Mesendoderm (in vitro differentiated cells): Measurements from ENCODE around the gene SYNM.

Experiments used
- DNase-seq: peaks from one replicate; pipeline ENCODE4 v3.0.0; 2013
- H2AK5ac ChIP-seq: 2 replicates; pipeline ENCODE4 v1.6.1; 2013; ENCODE audit warnings: low read length, inconsistent platforms
- H2BK120ac ChIP-seq: 2 replicates; pipeline ENCODE4 v1.6.1; 2013; ENCODE audit warnings: low read depth, mild to moderate bottlenecking, low read length, moderate library complexity, mixed read lengths
- H2BK15ac ChIP-seq: replicated peaks from 2 replicates; pipeline ENCODE4 v1.6.1; 2013; ENCODE audit warnings: low read depth, mild to moderate bottlenecking, moderate library complexity
- H2BK5ac ChIP-seq: 2 replicates; pipeline ENCODE4 v1.6.1; 2013; ENCODE audit warnings: low read length, inconsistent platforms
- H3K18ac ChIP-seq: 2 replicates; pipeline ENCODE4 v1.6.1; 2013; ENCODE audit warnings: mild to moderate bottlenecking, low read length, mixed read lengths
- H3K23ac ChIP-seq: one replicate; pipeline ENCODE4 v1.6.1; 2013; ENCODE audit warnings: low read length
- H3K27ac ChIP-seq: 2 replicates; pipeline ENCODE4 v1.5.1; 2013; ENCODE audit warnings: low read depth, mild to moderate bottlenecking, inconsistent platforms, low read length, moderate library complexity
- H3K27me3 ChIP-seq: 2 replicates; pipeline ENCODE4 v1.6.1; 2013; ENCODE audit warnings: low read length, control low read depth, mild to moderate bottlenecking, inconsistent platforms; ENCODE audit not compliant: insufficient read depth, poor library complexity
- H3K36me3 ChIP-seq: 2 replicates; pipeline ENCODE4 v1.6.1; 2013; ENCODE audit warnings: low read length, inconsistent platforms; ENCODE audit not compliant: control insufficient read depth, insufficient read depth
- H3K4ac ChIP-seq: one replicate; pipeline ENCODE4 v1.6.1; 2013; ENCODE audit warnings: low read depth, mild to moderate bottlenecking, low read length, moderate library complexity
- H3K4me1 ChIP-seq: 2 replicates; pipeline ENCODE4 v1.6.1; 2013; ENCODE audit warnings: low read depth, low read length, inconsistent platforms; ENCODE audit not compliant: control insufficient read depth
- H3K4me2 ChIP-seq: 2 replicates; pipeline ENCODE4 v1.6.1; 2013; ENCODE audit warnings: low read length
- H3K4me3 ChIP-seq: 2 replicates; pipeline ENCODE4 v1.5.1; 2013; ENCODE audit warnings: mild to moderate bottlenecking, low read length
- H3K56ac ChIP-seq: one replicate; pipeline ENCODE4 v1.6.1; 2013; ENCODE audit warnings: low read length
- H3K79me1 ChIP-seq: 2 replicates; pipeline ENCODE4 v1.6.1; 2013; ENCODE audit warnings: low read length, inconsistent platforms
- H3K79me2 ChIP-seq: 2 replicates; pipeline ENCODE4 v1.6.1; 2013; ENCODE audit warnings: mild to moderate bottlenecking, low read length; ENCODE audit not compliant: control insufficient read depth, insufficient read depth
- H3K9ac ChIP-seq: 2 replicates; pipeline ENCODE4 v1.6.1; 2013; ENCODE audit warnings: low read length, inconsistent platforms
- H4K5ac ChIP-seq: one replicate; pipeline ENCODE4 v1.6.1; 2013; ENCODE audit warnings: low read length
- H4K8ac ChIP-seq: one replicate; pipeline ENCODE4 v1.6.1; 2013; ENCODE audit warnings: low read depth, mild to moderate bottlenecking, control low read depth, low read length, moderate library complexity
- WGBS: extraction: QIAGEN DNeasy Blood & Tissue Kit; methylation state at CpG from one replicate; pipeline ENCODE4 v1.1.7; 2013; ENCODE audit warnings: low lambda C conversion rate, missing lambda C conversion rate; ENCODE audit not compliant: insufficient coverage; ENCODE audit errors: extremely low coverage; 5-methylcytosine and 5-hydroxymethylcytosine counted together

Gene SYNM

GRCh38 chr15:99172989-99173388, 68.1 kb downstream of the SYNM start:
- no peak overlapping the region for H2BK120ac ChIP-seq
- no CpG with 5 or more reads among the region's 3 CpGs for WGBS
- no peak for DNase-seq
- H3K56ac ChIP-seq, result no peak overlapping the region
- H3K4ac ChIP-seq, result no peak overlapping the region
- no peak overlapping the region for H3K27ac ChIP-seq
- H3K4me1 ChIP-seq, result no peaks in the 10 kb centered on the region
- H2BK15ac ChIP-seq, result no peak overlapping the region
- H3K4me3 ChIP-seq, result no peak overlapping the region
- H3K9ac ChIP-seq, result no peak overlapping the region
- H3K4me2 ChIP-seq, result no peak overlapping the region
- no peak overlapping the region for H3K18ac ChIP-seq
- no peaks in the 10 kb centered on the region for H3K79me1 ChIP-seq
- no peaks in the 10 kb centered on the region for H3K27me3 ChIP-seq
- H2AK5ac ChIP-seq, result no peak overlapping the region
- no peaks in the 10 kb centered on the region for H3K79me2 ChIP-seq
- no peaks in the 10 kb centered on the region for H3K36me3 ChIP-seq
- H3K23ac ChIP-seq, result no peak overlapping the region
- H4K8ac ChIP-seq, result no peak overlapping the region
- H2BK5ac ChIP-seq, result no peak overlapping the region
- no peak overlapping the region for H4K5ac ChIP-seq

DNA sequence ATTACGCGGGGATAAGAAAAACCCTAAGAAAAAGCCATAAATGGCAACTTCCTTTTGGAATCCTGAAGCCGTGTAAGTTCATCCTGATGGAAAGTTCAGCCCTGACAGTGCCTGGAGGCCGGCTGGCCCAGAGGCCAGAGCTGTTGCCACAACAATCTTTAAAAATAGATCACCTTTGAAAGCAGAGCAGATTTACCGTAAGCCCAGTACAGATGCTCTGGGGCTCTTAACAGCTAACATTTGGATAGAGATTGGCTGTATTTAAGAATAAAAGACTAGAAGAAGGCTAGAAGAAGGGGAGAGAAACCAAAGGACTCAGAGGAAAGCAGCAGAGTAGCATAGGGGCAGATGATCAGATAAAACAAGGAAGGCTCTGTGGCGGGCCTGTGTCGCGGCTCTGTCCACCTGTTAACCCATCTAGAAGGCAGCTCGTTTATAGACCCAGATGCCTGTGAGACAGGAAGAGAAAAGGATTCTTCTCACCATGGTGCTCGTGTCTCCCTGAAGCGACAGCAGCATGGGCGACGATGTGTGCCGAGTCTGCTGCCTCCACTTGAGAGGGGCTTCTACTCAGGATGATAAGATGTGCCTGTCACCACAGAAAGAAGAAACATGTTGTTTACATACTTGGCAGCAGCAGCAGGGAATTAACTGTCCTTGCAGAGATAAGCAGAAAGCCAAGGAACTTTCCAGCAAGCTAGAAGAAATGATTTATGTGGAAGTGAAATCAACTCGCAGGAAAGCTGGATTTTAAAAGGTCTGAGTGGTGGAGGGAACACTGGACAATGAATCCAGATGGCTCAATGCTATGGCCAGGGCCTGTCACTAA, 69.9 kb downstream of the SYNM start:
- H3K27ac ChIP-seq, result no peak overlapping the region
- no peaks in the 10 kb centered on the region for H3K79me2 ChIP-seq
- H2AK5ac ChIP-seq, result no peak overlapping the region
- H3K4ac ChIP-seq, result no peak overlapping the region
- DNase-seq, result peak; percentile 34
- no peak overlapping the region for H2BK15ac ChIP-seq
- no peak overlapping the region for H3K23ac ChIP-seq
- no peak overlapping the region for H4K5ac ChIP-seq
- no peak overlapping the region for H3K18ac ChIP-seq
- H4K8ac ChIP-seq, result no peak overlapping the region
- no peaks in the 10 kb centered on the region for H3K4me1 ChIP-seq
- H3K4me2 ChIP-seq, result no peak overlapping the region
- H3K27me3 ChIP-seq, result no peaks in the 10 kb centered on the region
- no peak overlapping the region for H3K56ac ChIP-seq
- H3K79me1 ChIP-seq, result no peaks in the 10 kb centered on the region
- H3K4me3 ChIP-seq, result no peak overlapping the region
- no peaks in the 10 kb centered on the region for H3K36me3 ChIP-seq
- H2BK120ac ChIP-seq, result no peak overlapping the region
- no CpG with 5 or more reads among the region's 15 CpGs for WGBS
- H2BK5ac ChIP-seq, result no peak overlapping the region
- H3K9ac ChIP-seq, result no peak overlapping the region

- H3K36me3 ChIP-seq, result no peaks in the 10 kb centered on the region
- H2BK120ac ChIP-seq, result no peak overlapping the region
- H2AK5ac ChIP-seq, result no peak overlapping the region
- H3K4me2 ChIP-seq, result no peak overlapping the region
- no peaks in the 10 kb centered on the region for H3K79me2 ChIP-seq
- H3K27me3 ChIP-seq, result no peaks in the 10 kb centered on the region
- no peak overlapping the region for H3K27ac ChIP-seq
- DNase-seq, result peak; percentile 56
- no peak overlapping the region for H2BK5ac ChIP-seq
- H2BK15ac ChIP-seq, result no peak overlapping the region
- H3K4ac ChIP-seq, result no peak overlapping the region
- no peak overlapping the region for H4K5ac ChIP-seq
- no peak overlapping the region for H4K8ac ChIP-seq
- no peak overlapping the region for H3K9ac ChIP-seq
- no peak overlapping the region for H3K4me3 ChIP-seq
- peaks cover 2% of the 10 kb centered on the region for H3K4me1 ChIP-seq
- no peak overlapping the region for H3K56ac ChIP-seq
- no CpG with 5 or more reads among the region's 2 CpGs for WGBS
- H3K23ac ChIP-seq, result no peak overlapping the region
- no peaks in the 10 kb centered on the region for H3K79me1 ChIP-seq
- H3K18ac ChIP-seq, result no peak overlapping the region
Measured at GRCh38 chr15:99176757-99177156, 71.9 kb downstream of the SYNM start.

- no peak overlapping the region for H3K56ac ChIP-seq
- no peak overlapping the region for H3K9ac ChIP-seq
- H2BK120ac ChIP-seq, result no peak overlapping the region
- no peak overlapping the region for H3K4ac ChIP-seq
- H3K27me3 ChIP-seq, result no peaks in the 10 kb centered on the region
- H2BK5ac ChIP-seq, result no peak overlapping the region
- H3K4me1 ChIP-seq, result peaks cover 2% of the 10 kb centered on the region
- H3K23ac ChIP-seq, result peak overlapping the region; percentile 9
- H3K79me2 ChIP-seq, result no peaks in the 10 kb centered on the region
- DNase-seq, result no peak
- no peaks in the 10 kb centered on the region for H3K79me1 ChIP-seq
- no CpG with 5 or more reads among the region's 2 CpGs for WGBS
- H2AK5ac ChIP-seq, result no peak overlapping the region
- no peak overlapping the region for H3K18ac ChIP-seq
- no peak overlapping the region for H3K27ac ChIP-seq
- no peak overlapping the region for H4K8ac ChIP-seq
- H4K5ac ChIP-seq, result no peak overlapping the region
- H2BK15ac ChIP-seq, result no peak overlapping the region
- H3K4me3 ChIP-seq, result no peak overlapping the region
- no peak overlapping the region for H3K4me2 ChIP-seq
- no peaks in the 10 kb centered on the region for H3K36me3 ChIP-seq
Measured at GRCh38 chr15:99177679-99178078, 72.8 kb downstream of the SYNM start.

DNA sequence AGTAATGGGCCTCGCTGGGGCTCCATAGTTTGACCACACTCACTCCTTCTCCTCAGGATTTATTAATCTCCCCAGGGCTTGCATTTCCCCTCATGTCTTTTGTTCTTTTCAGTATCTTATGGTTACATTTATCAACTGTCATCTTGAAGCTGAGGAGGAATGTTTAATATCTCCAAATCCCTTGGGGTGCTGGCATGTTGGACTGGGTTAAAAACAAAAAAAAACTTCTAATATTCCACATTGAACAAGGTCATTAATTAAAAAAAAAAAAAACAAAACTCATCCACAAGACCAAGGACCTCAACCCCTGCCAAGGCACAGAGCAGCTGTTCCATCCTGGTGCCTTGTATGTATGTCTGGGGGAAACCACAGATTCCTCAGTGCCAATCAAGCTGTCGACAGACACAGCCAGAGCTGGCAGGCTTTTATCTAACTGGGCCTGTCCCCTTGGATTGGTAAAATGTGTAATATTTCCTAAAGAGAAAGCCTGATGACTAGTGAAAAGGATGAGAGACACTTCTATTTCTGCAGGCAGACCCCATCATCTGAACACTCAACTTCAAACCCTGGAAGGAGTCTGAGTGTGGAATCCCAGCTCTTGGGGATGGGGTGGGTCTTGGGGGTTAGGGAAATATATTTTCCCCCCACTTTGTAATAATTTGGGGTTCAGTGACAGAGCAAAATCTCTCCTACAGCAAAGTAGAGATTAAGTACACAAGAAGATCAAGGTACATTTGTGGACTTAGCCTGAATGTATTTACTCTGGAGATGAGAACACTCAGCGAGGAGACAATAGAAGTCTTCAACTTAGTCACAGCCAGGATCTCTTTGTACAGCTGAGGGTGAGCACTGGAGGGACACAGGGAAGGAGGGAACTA, 75.4 kb downstream of the SYNM start:
- H3K18ac ChIP-seq, result no peak overlapping the region
- H3K23ac ChIP-seq, result no peak overlapping the region
- H3K56ac ChIP-seq, result no peak overlapping the region
- H3K27ac ChIP-seq, result no peak overlapping the region
- H3K4me1 ChIP-seq, result peaks cover 2% of the 10 kb centered on the region
- no peak overlapping the region for H3K4me3 ChIP-seq
- no peak overlapping the region for H2AK5ac ChIP-seq
- no peak overlapping the region for H2BK120ac ChIP-seq
- H3K9ac ChIP-seq, result no peak overlapping the region
- H2BK5ac ChIP-seq, result no peak overlapping the region
- H3K79me1 ChIP-seq, result no peaks in the 10 kb centered on the region
- WGBS, result no CpG with 5 or more reads among the region's 3 CpGs
- no peak overlapping the region for H2BK15ac ChIP-seq
- no peaks in the 10 kb centered on the region for H3K27me3 ChIP-seq
- no peak overlapping the region for H4K5ac ChIP-seq
- H3K4ac ChIP-seq, result no peak overlapping the region
- no peaks in the 10 kb centered on the region for H3K79me2 ChIP-seq
- H3K4me2 ChIP-seq, result no peak overlapping the region
- no peak overlapping the region for H4K8ac ChIP-seq
- no peaks in the 10 kb centered on the region for H3K36me3 ChIP-seq
- DNase-seq, result no peak
